ENCODE results near the gene KIF27. TPM values are rescaled to one million over a fixed set of nuclear protein-coding genes. Genes with fewer than 3 reads are reported as not detected.

KIF27 gene
- total RNA-seq, 1 experiment from 2014 or later = 3.9 TPM

DNA sequence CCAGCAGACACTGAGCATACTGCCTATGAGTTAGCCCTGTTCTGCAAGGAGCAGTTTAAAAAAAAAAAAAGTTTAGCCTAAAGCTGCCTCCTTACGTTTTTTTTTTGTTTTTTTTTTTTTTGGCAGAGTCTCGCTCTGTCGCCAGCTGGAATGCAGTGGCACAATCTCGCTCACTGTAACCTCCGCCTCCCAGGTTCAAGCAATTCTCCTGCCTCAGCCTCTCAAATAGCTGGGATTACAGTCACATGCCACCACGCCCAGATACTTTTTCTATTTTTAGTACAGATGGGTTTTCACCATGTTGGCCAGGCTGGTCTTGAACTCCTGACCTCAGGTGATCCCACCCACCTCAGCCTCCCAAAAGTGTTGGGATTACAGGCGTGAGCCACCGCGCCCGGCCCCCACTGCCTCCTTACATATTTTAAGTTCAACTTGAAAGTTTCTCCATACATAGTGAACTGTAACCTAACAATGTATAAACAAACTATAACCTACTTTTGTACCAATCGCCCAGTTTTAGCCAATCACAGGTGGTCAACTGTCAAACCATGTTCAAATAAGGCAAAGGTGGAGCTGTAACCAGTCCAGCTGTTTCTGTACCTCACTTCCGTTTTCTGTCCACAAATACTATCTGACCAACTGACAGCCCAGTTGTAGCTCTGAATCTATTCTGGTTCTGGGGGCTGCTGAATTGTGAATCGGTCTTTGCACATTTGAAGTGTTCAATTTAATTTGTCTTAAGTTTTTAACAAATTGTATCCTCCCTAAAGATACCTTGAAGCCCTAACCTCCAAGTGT is 120.8 kb downstream of the KIF27 start:
- H3K4me3 ChIP-seq = no peak overlapping the region
- H3K9me3 ChIP-seq (replicated peaks) = no peaks in the 10 kb centered on the region; the same call in 1 of the 2 replicates
- no peaks in the 10 kb centered on the region for H3K27me3 ChIP-seq
- no peak overlapping the region for H3K27ac ChIP-seq
- H3K36me3 ChIP-seq = peaks cover 7% of the 10 kb centered on the region; the same call in 1 of the 2 replicates
- DNase-seq = no peak
- no peaks in the 10 kb centered on the region for H3K4me1 ChIP-seq

DNA sequence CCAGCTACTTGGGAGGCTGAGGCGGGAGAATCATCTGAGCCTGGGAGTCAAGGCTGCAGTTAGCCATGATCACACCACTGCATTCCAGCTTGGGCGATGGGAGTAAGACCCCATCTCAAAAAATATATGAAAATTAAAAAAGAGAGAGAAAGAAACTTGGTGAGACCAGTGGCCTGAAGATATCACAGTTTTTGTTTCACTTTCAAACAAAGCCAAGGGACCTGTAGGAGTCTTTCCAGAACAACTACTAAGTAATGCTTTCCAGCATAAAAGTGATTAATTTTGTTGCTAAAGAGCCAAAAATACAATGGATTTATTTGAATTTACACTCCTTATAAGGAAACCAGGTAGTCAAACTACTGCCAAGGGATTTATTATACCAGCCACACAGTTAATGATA is 127.2 kb downstream of the KIF27 start:
- Histone ChIP-seq H3K27ac (no peak overlapping the region), H3K4me1 (no peaks in the 10 kb centered on the region), H3K9me3 (replicated peaks) (no peaks in the 10 kb centered on the region), H3K27me3 (no peaks in the 10 kb centered on the region), H3K36me3 (peaks cover 5% of the 10 kb centered on the region; the same call in 1 of the 2 replicates), H3K4me3 (no peak overlapping the region)
- no peak for DNase-seq

- Histone ChIP-seq H3K27me3 (no peaks in the 10 kb centered on the region), H3K4me1 (no peaks in the 10 kb centered on the region), H3K36me3 (no peaks in the 10 kb centered on the region), H3K9me3 (replicated peaks) (0 out of 2 replicates have a peak, but pooled peaks cover 2% of the 10 kb centered on the region), H3K4me3 (no peak overlapping the region), H3K27ac (no peak overlapping the region)
- no peak for DNase-seq
Observed at GRCh38 chr9:83792746-83793145, 128.5 kb downstream of the KIF27 start.

Other genes with a start within 250 kb of the KIF27 start
- 171 and 179 TPM in 2 replicates for gene UBQLN1, start 213.5 kb downstream of the KIF27 start, total RNA-seq (2014; rRNA removed; shearing (Covaris generic))
- gene GKAP1, start 103.7 kb downstream of the KIF27 start, total RNA-seq (2014; rRNA removed; shearing (Covaris generic)) = 10.8 and 13.4 TPM in 2 replicates
- 1,096 and 1,200 TPM in 2 replicates for gene HNRNPK, start 58.8 kb upstream of the KIF27 start, total RNA-seq (2014; rRNA removed; shearing (Covaris generic))
- 10.9 and 11.1 TPM in 2 replicates for gene RMI1, start 59.4 kb upstream of the KIF27 start, total RNA-seq (2014; rRNA removed; shearing (Covaris generic))

Data from SJCRH30 (cell line).